ENCODE measurements around the gene FAM124A.
A peak's percentile ranks its signal among the peaks of the same experiment; 100 is the strongest.

Gene FAM124A

DNA sequence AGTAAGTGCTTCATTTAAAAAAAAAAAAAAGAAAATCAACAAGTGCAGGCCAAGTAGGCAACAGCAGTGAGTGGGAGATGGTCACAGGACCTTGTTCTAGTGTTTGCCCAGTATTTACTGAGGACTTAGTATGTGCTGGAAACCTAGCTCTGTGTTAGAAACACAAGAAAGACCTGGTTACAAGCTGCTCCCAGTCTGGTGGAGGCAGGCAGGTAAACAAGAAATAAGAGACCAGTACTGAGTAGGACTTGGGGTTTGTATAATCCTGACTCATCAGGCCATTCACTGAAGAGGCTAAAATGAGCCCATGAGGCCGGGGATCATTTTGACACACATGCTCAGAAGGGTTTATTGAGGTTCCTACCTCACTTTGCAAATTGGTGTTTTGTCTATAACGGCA, 95.8 kb downstream of the FAM124A start:
- H3K4me1 ChIP-seq (ENCODE audit: control insufficient read depth, insufficient read depth, low read depth, low read length) = peaks cover 6% of the 10 kb centered on the region
- H2BK120ac ChIP-seq (ENCODE audit: low read depth, low read length) = no peak overlapping the region
- H3K4me2 ChIP-seq (ENCODE audit: low read length, poor library complexity, severe bottlenecking) = no peak overlapping the region
- H2BK12ac ChIP-seq (ENCODE audit: low read length in 2 of 2) = no peak overlapping the region
- H3K9ac ChIP-seq (ENCODE audit: low read length) = no peak overlapping the region
- no peak overlapping the region for H3K4ac ChIP-seq (ENCODE audit: low read depth in 1 of 2, low read length in 2 of 2)
- no peak overlapping the region for H3K14ac ChIP-seq (ENCODE audit: low read length in 2 of 2)
- H3K4me3 ChIP-seq (ENCODE audit: insufficient read depth in 1 of 2, low read depth in 1 of 2, low read length in 2 of 2) = no peak overlapping the region
- no peak overlapping the region for H4K91ac ChIP-seq (ENCODE audit: low read length)
- no peak overlapping the region for H2AFZ ChIP-seq (ENCODE audit: low read depth, low read length)
- no peak overlapping the region for H3K18ac ChIP-seq (ENCODE audit: low read depth in 1 of 2, low read length in 2 of 2)
- H2AK5ac ChIP-seq (ENCODE audit: low read length, severe bottlenecking) = peak overlapping the region; percentile 61
- no peak for DNase-seq
- no peaks in the 10 kb centered on the region for H3K79me1 ChIP-seq (replicated peaks; ENCODE audit: low read length, poor library complexity, severe bottlenecking)
- no peaks in the 10 kb centered on the region for H3K9me3 ChIP-seq (ENCODE audit: control insufficient read depth, low read length)
- no peak overlapping the region for H4K8ac ChIP-seq (ENCODE audit: low read length)
- H2BK5ac ChIP-seq (ENCODE audit: low read depth, low read length, poor library complexity, severe bottlenecking) = no peak overlapping the region
- 88% methylated on average over 2 of the region's 2 CpGs for WGBS
- H3K27ac ChIP-seq (ENCODE audit: low read length, poor library complexity, severe bottlenecking) = peak overlapping the region; percentile 25
- peaks cover 0 to 8% of the 10 kb centered on the region in 2 experiments for H3K27me3 ChIP-seq (ENCODE audit: control insufficient read depth in 1 of 2, insufficient read depth in 1 of 2, low read length in 2 of 2)
- no peaks in the 10 kb centered on the region for H3K36me3 ChIP-seq (ENCODE audit: control insufficient read depth in 1 of 2, insufficient read depth in 2 of 2, low read depth in 1 of 2, low read length in 2 of 2)
- H3K23ac ChIP-seq (ENCODE audit: low read length in 2 of 2) = no peak overlapping the region
- no peak overlapping the region for H2BK15ac ChIP-seq (ENCODE audit: low read depth, poor library complexity, severe bottlenecking)

DNA sequence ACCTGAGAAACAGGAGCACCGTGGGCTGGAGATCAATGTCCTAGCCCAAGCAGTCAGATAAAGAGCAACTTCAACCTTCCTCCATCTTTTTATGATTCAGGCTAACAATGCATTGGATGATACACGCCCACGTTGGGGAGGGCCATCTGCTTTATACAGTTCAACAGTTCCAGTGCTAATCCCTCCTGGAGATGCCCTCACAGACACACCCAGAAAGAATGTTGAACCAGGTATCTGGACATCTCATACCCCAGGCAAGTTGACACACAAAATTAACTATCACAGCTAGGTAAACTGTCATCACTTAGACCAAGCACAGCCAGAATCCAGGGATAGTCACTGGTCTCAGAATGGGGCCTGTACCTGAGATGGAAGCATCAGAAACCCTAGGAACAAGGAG, 96.7 kb downstream of the FAM124A start:
- Histone ChIP-seq H2AFZ (ENCODE audit: low read depth, low read length) (no peak overlapping the region), H3K4me1 (ENCODE audit: control insufficient read depth, insufficient read depth, low read depth, low read length) (peaks cover 4% of the 10 kb centered on the region), H3K4ac (ENCODE audit: low read depth in 1 of 2, low read length in 2 of 2) (no peak overlapping the region), H2AK5ac (ENCODE audit: low read length, severe bottlenecking) (no peak overlapping the region), H2BK15ac (ENCODE audit: low read depth, poor library complexity, severe bottlenecking) (no peak overlapping the region), H3K23ac (ENCODE audit: low read length in 2 of 2) (no peak overlapping the region), H3K27ac (ENCODE audit: low read length, poor library complexity, severe bottlenecking) (no peak overlapping the region), H3K36me3 (ENCODE audit: control insufficient read depth in 1 of 2, insufficient read depth in 2 of 2, low read depth in 1 of 2, low read length in 2 of 2) (no peaks in the 10 kb centered on the region), H3K4me3 (ENCODE audit: insufficient read depth in 1 of 2, low read depth in 1 of 2, low read length in 2 of 2) (no peak overlapping the region), H2BK120ac (ENCODE audit: low read depth, low read length) (no peak overlapping the region), H3K9ac (ENCODE audit: low read length) (no peak overlapping the region), H3K79me1 (replicated peaks; ENCODE audit: low read length, poor library complexity, severe bottlenecking) (no peaks in the 10 kb centered on the region), H3K9me3 (ENCODE audit: control insufficient read depth, low read length) (no peaks in the 10 kb centered on the region), H3K18ac (ENCODE audit: low read depth in 1 of 2, low read length in 2 of 2) (no peak overlapping the region), H4K8ac (ENCODE audit: low read length) (no peak overlapping the region), H2BK12ac (ENCODE audit: low read length in 2 of 2) (no peak overlapping the region), H3K27me3 (ENCODE audit: control insufficient read depth in 1 of 2, insufficient read depth in 1 of 2, low read length in 2 of 2) (peaks cover 0 to 8% of the 10 kb centered on the region in 2 experiments), H4K91ac (ENCODE audit: low read length) (no peak overlapping the region), H2BK5ac (ENCODE audit: low read depth, low read length, poor library complexity, severe bottlenecking) (no peak overlapping the region), H3K14ac (ENCODE audit: low read length in 2 of 2) (no peak overlapping the region), H3K4me2 (ENCODE audit: low read length, poor library complexity, severe bottlenecking) (no peak overlapping the region)
- DNase-seq = no peak
- 84% methylated on average over 3 of the region's 3 CpGs for WGBS

GRCh38 chr13:51321836-51322235, 99.6 kb downstream of the FAM124A start:
- Histone ChIP-seq H2AFZ (ENCODE audit: low read depth, low read length) (no peak overlapping the region), H3K79me1 (replicated peaks; ENCODE audit: low read length, poor library complexity, severe bottlenecking) (no peaks in the 10 kb centered on the region), H3K27me3 (ENCODE audit: control insufficient read depth in 1 of 2, insufficient read depth in 1 of 2, low read length in 2 of 2) (peaks cover 0 to 8% of the 10 kb centered on the region in 2 experiments), H3K9ac (ENCODE audit: low read length) (no peak overlapping the region), H3K4ac (ENCODE audit: low read depth in 1 of 2, low read length in 2 of 2) (no peak overlapping the region), H3K36me3 (ENCODE audit: control insufficient read depth in 1 of 2, insufficient read depth in 2 of 2, low read depth in 1 of 2, low read length in 2 of 2) (no peaks in the 10 kb centered on the region), H3K27ac (ENCODE audit: low read length, poor library complexity, severe bottlenecking) (no peak overlapping the region), H3K4me1 (ENCODE audit: control insufficient read depth, insufficient read depth, low read depth, low read length) (no peaks in the 10 kb centered on the region), H3K4me3 (ENCODE audit: insufficient read depth in 1 of 2, low read depth in 1 of 2, low read length in 2 of 2) (no peak overlapping the region), H3K23ac (ENCODE audit: low read length in 2 of 2) (no peak overlapping the region), H2BK5ac (ENCODE audit: low read depth, low read length, poor library complexity, severe bottlenecking) (no peak overlapping the region), H2BK120ac (ENCODE audit: low read depth, low read length) (no peak overlapping the region), H4K8ac (ENCODE audit: low read length) (no peak overlapping the region), H3K4me2 (ENCODE audit: low read length, poor library complexity, severe bottlenecking) (no peak overlapping the region), H2BK12ac (ENCODE audit: low read length in 2 of 2) (no peak overlapping the region), H3K9me3 (ENCODE audit: control insufficient read depth, low read length) (no peaks in the 10 kb centered on the region), H4K91ac (ENCODE audit: low read length) (no peak overlapping the region), H3K14ac (ENCODE audit: low read length in 2 of 2) (no peak overlapping the region), H3K18ac (ENCODE audit: low read depth in 1 of 2, low read length in 2 of 2) (no peak overlapping the region), H2BK15ac (ENCODE audit: low read depth, poor library complexity, severe bottlenecking) (no peak overlapping the region), H2AK5ac (ENCODE audit: low read length, severe bottlenecking) (no peak overlapping the region)
- DNase-seq = no peak
- 93% methylated on average over 2 of the region's 2 CpGs for WGBS

DNA sequence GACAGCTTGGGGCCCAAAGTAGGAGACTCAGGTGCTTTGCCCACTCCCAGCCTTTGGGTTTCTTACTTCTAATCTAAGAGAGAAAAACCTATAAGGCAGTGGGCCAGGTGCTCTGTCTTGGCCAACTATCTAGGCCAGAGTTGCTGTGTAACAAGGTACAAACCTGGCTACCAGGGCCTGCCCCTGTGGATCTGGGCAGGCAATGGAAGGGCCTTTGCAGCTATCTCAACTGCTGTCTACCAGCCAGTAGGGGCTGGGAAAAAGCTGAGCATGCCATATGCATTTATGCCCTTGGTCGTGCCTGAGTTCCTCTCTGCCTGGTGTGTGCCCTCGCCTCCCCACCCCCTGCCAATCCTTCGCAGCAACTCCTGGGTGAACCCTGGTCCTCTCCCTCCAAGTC, 100.6 kb downstream of the FAM124A start:
- Histone ChIP-seq H4K8ac (ENCODE audit: low read length) (no peak overlapping the region), H3K27me3 (ENCODE audit: control insufficient read depth in 1 of 2, insufficient read depth in 1 of 2, low read length in 2 of 2) (peaks cover 0 to 8% of the 10 kb centered on the region in 2 experiments), H2AK5ac (ENCODE audit: low read length, severe bottlenecking) (no peak overlapping the region), H3K36me3 (ENCODE audit: control insufficient read depth in 1 of 2, insufficient read depth in 2 of 2, low read depth in 1 of 2, low read length in 2 of 2) (no peaks in the 10 kb centered on the region), H3K79me1 (replicated peaks; ENCODE audit: low read length, poor library complexity, severe bottlenecking) (no peaks in the 10 kb centered on the region), H2BK5ac (ENCODE audit: low read depth, low read length, poor library complexity, severe bottlenecking) (no peak overlapping the region), H3K4me2 (ENCODE audit: low read length, poor library complexity, severe bottlenecking) (no peak overlapping the region), H2BK120ac (ENCODE audit: low read depth, low read length) (no peak overlapping the region), H3K18ac (ENCODE audit: low read depth in 1 of 2, low read length in 2 of 2) (no peak overlapping the region), H3K9ac (ENCODE audit: low read length) (no peak overlapping the region), H3K27ac (ENCODE audit: low read length, poor library complexity, severe bottlenecking) (no peak overlapping the region), H3K4me1 (ENCODE audit: control insufficient read depth, insufficient read depth, low read depth, low read length) (no peaks in the 10 kb centered on the region), H2AFZ (ENCODE audit: low read depth, low read length) (no peak overlapping the region), H3K4ac (ENCODE audit: low read depth in 1 of 2, low read length in 2 of 2) (no peak overlapping the region), H2BK12ac (ENCODE audit: low read length in 2 of 2) (no peak overlapping the region), H3K4me3 (ENCODE audit: insufficient read depth in 1 of 2, low read depth in 1 of 2, low read length in 2 of 2) (no peak overlapping the region), H4K91ac (ENCODE audit: low read length) (no peak overlapping the region), H3K9me3 (ENCODE audit: control insufficient read depth, low read length) (no peaks in the 10 kb centered on the region), H3K23ac (ENCODE audit: low read length in 2 of 2) (no peak overlapping the region), H2BK15ac (ENCODE audit: low read depth, poor library complexity, severe bottlenecking) (no peak overlapping the region), H3K14ac (ENCODE audit: low read length in 2 of 2) (no peak overlapping the region)
- no peak for DNase-seq
- WGBS = 87% methylated on average over 3 of the region's 3 CpGs
